ENCODE results near the gene SPRN. TPM values are rescaled to one million over a fixed set of nuclear protein-coding genes. Genes with fewer than 3 reads are reported as not detected.

Gene SPRN
- total RNA-seq, 2 donors from 2014 or later = 0.11 to 0.24 TPM

DNA sequence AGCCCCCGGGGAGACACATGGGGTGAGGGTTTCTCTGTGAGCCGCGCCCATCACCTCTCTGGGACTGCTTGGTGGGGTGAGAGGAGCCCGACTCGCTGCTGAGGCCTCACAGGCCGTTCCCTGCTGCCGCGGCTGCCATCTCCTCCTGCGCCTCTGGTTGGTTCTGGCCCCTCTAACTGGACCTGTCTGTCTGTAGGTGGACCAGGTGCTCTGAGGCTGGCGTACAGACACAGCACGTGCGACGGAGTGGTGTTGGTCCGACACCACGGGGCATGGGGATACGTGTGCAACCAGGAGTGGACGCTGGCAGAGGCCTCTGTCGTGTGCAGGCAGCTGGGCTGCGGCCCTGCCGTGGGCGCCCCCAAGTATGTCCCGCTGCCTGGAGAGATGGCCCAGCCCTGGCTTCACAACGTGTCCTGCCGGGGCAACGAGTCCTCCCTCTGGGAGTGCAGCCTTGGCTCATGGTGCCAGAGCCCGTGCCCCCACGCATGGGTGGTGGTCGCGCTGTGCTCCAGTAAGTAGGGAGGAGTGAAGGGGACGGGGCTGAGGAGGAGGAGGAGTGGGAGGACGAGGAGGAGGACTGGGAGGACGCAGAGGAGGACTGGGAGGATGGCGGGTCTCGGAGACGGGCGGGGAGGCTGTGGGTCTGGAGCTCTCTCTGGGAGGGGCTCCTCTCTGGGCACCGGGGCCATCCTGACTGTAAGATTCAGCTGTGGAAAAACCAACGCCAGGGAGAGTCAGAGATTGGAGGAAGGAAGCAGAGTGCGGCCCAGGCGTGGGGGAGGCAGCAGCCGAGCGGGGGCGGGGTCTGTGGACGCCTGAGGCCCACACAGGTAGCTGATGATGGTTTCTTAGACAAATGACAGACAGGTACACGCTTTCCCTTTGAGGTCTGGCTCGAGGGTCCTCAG lies 31.9 kb upstream of the SPRN start:
- no peak for DNase-seq
- H3K27ac ChIP-seq (ENCODE audit: low read depth, low read length) = no peak overlapping the region
- no peaks in the 10 kb centered on the region for H3K9me3 ChIP-seq (ENCODE audit: control insufficient read depth, low read length)
- Mint-ChIP-seq H3K27ac (no peak overlapping the region), H3K9me3 (peaks cover 87% of the 10 kb centered on the region), H3K4me1 (no peaks in the 10 kb centered on the region), H3K4me3 (no peak overlapping the region), H3K27me3 (ENCODE audit: insufficient read depth) (no peaks in the 10 kb centered on the region), H3K36me3 (ENCODE audit: low read depth) (peaks cover under 1% of the 10 kb centered on the region)
- WGBS, 2 experiments (ENCODE audit: insufficient coverage in 1 of 2, insufficient read length in 1 of 2) = 83 to 86% methylated on average over 28 to 46 of the region's 46 CpGs
- no peak overlapping the region for H3K4me3 ChIP-seq (ENCODE audit: low read length)
- H3K27me3 ChIP-seq (ENCODE audit: control insufficient read depth, insufficient read depth, low read length, poor library complexity, severe bottlenecking) = no peaks in the 10 kb centered on the region
- H3K4me1 ChIP-seq (ENCODE audit: control insufficient read depth, insufficient read depth, low read length) = no peaks in the 10 kb centered on the region
- no peaks in the 10 kb centered on the region for H3K36me3 ChIP-seq (ENCODE audit: control insufficient read depth, insufficient read depth, low read length)
- no peak overlapping the region for H3K9ac ChIP-seq (ENCODE audit: extremely low read depth, low read length, poor library complexity, severe bottlenecking)
- no peak for TF ChIP-seq CTCF (conservative IDR thresholded peaks at IDR 0.05)

GRCh38 chr10:133455611-133456031 lies 31.2 kb upstream of the SPRN start:
- Histone ChIP-seq H3K4me3 (ENCODE audit: low read length) (no peak overlapping the region), H3K4me1 (ENCODE audit: control insufficient read depth, insufficient read depth, low read length) (no peaks in the 10 kb centered on the region), H3K9ac (ENCODE audit: extremely low read depth, low read length, poor library complexity, severe bottlenecking) (no peak overlapping the region), H3K27me3 (ENCODE audit: control insufficient read depth, insufficient read depth, low read length, poor library complexity, severe bottlenecking) (no peaks in the 10 kb centered on the region), H3K36me3 (ENCODE audit: control insufficient read depth, insufficient read depth, low read length) (no peaks in the 10 kb centered on the region), H3K27ac (ENCODE audit: low read depth, low read length) (no peak overlapping the region), H3K9me3 (ENCODE audit: control insufficient read depth, low read length) (no peaks in the 10 kb centered on the region)
- Mint-ChIP-seq H3K9me3 (peaks cover 87% of the 10 kb centered on the region), H3K4me3 (no peak overlapping the region), H3K4me1 (no peaks in the 10 kb centered on the region), H3K36me3 (ENCODE audit: low read depth) (no peaks in the 10 kb centered on the region), H3K27me3 (ENCODE audit: insufficient read depth) (no peaks in the 10 kb centered on the region), H3K27ac (no peak overlapping the region)
- WGBS, 2 experiments (ENCODE audit: insufficient coverage in 1 of 2, insufficient read length in 1 of 2) = 60 to 84% methylated on average over 1 to 7 of the region's 7 CpGs
- DNase-seq = no peak
- TF ChIP-seq CTCF (conservative IDR thresholded peaks at IDR 0.05) = no peak

DNA sequence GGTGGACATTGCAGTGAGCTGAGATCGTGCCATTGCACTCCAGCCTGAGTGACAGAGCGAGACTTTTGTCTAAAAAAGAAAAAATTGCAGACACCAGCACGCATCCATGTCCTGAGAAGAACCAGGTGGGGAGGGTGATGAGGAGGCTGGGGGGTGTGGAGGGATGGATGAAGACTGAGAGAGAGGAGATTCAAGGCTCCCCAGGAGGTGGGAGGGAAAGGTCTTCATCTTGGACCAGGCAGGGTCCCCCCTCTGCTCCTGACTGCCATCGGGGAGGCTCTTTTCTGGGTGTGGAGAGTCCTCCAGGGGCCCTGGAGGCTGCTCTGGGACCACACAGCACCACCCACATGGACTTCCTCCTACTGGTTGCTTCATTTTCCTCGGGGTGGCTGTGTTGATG lies 30.8 kb upstream of the SPRN start:
- Histone ChIP-seq H3K27me3 (ENCODE audit: control insufficient read depth, insufficient read depth, low read length, poor library complexity, severe bottlenecking) (no peaks in the 10 kb centered on the region), H3K4me3 (ENCODE audit: low read length) (no peak overlapping the region), H3K36me3 (ENCODE audit: control insufficient read depth, insufficient read depth, low read length) (no peaks in the 10 kb centered on the region), H3K9me3 (ENCODE audit: control insufficient read depth, low read length) (no peaks in the 10 kb centered on the region), H3K9ac (ENCODE audit: extremely low read depth, low read length, poor library complexity, severe bottlenecking) (no peak overlapping the region), H3K4me1 (ENCODE audit: control insufficient read depth, insufficient read depth, low read length) (no peaks in the 10 kb centered on the region), H3K27ac (ENCODE audit: low read depth, low read length) (no peak overlapping the region)
- no peak for TF ChIP-seq CTCF (conservative IDR thresholded peaks at IDR 0.05)
- no peak overlapping the region for H3K4me3 Mint-ChIP-seq
- 65 to 80% methylated on average over 3 to 5 of the region's 5 CpGs for WGBS, 2 experiments (ENCODE audit: insufficient coverage in 1 of 2, insufficient read length in 1 of 2)
- H3K36me3 Mint-ChIP-seq (ENCODE audit: low read depth) = no peaks in the 10 kb centered on the region
- no peaks in the 10 kb centered on the region for H3K4me1 Mint-ChIP-seq
- H3K27ac Mint-ChIP-seq = no peak overlapping the region
- H3K27me3 Mint-ChIP-seq (ENCODE audit: insufficient read depth) = no peaks in the 10 kb centered on the region
- no peak for DNase-seq
- H3K9me3 Mint-ChIP-seq = peaks cover 87% of the 10 kb centered on the region

Measured in endodermal cell (in vitro differentiated cells).